ENCODE measurements around the gene GNAZ. TPM values are rescaled to one million over a fixed set of nuclear protein-coding genes. Genes with fewer than 3 reads are reported as not detected.

The GNAZ gene
- total and polyA plus RNA-seq, 2 experiments from 2014 or later = 0.24 to 0.65 TPM

- in situ Hi-C loops (cut with MboI) = no loop called here
- 65 to 67% methylated on average over 8 to 12 of the region's 12 CpGs for WGBS, 2 experiments (ENCODE audit: low coverage in 1 of 2, low lambda C conversion rate in 2 of 2, missing lambda C conversion rate in 2 of 2)
Measured at GRCh38 chr22:23086263-23086662, 15.9 kb downstream of the GNAZ start.

GRCh38 chr22:23086787-23087186 is 16.5 kb downstream of the GNAZ start:
- no peak for DNase-seq
- 82 to 85% methylated on average over 10 of the region's 10 CpGs for WGBS, 2 experiments (ENCODE audit: low coverage in 1 of 2, low lambda C conversion rate in 2 of 2, missing lambda C conversion rate in 2 of 2)
- no peaks in the 10 kb centered on the region for H3K9me2 ChIP-seq (ENCODE audit: insufficient read depth)
- TF ChIP-seq EZH2phosphoT487 (IDR thresholded peaks at IDR 0.05; ENCODE audit: insufficient read depth, low read depth) = no peak
- TF ChIP-seq EZH2 (IDR thresholded peaks at IDR 0.05; ENCODE audit: insufficient read depth, poor library complexity, severe bottlenecking) = no peak
- H3K4me3 ChIP-seq = no peak overlapping the region
- H3K27me3 ChIP-seq (replicated peaks; ENCODE audit: insufficient read depth) = no peaks in the 10 kb centered on the region
- no peaks in the 10 kb centered on the region for H3K9me3 ChIP-seq (ENCODE audit: low read depth)
- no peak overlapping the region for H3K4me2 ChIP-seq (ENCODE audit: unreplicated experiment)
- no peaks in the 10 kb centered on the region for H3F3A ChIP-seq (ENCODE audit: insufficient read depth)
- no peak overlapping the region for H3K27ac ChIP-seq
- H4K20me1 ChIP-seq (ENCODE audit: insufficient read depth) = no peaks in the 10 kb centered on the region
- no peaks in the 10 kb centered on the region for H3K4me1 ChIP-seq (ENCODE audit: insufficient read depth)
- in situ Hi-C loops (cut with MboI) = no loop called here
- H3K79me2 ChIP-seq (ENCODE audit: insufficient read depth) = no peaks in the 10 kb centered on the region
- no peak overlapping the region for H2AFZ ChIP-seq
- no peaks in the 10 kb centered on the region for H3K36me3 ChIP-seq (ENCODE audit: low read depth)
- no peak overlapping the region for H3K9ac ChIP-seq

More at GRCh38 chr22:23086263-23086662, 15.9 kb downstream of the GNAZ start:
- Histone ChIP-seq H3K36me3 (ENCODE audit: low read depth) (no peaks in the 10 kb centered on the region), H3K9ac (no peak overlapping the region), H3K79me2 (ENCODE audit: insufficient read depth) (no peaks in the 10 kb centered on the region), H3K27ac (no peak overlapping the region), H3K4me1 (ENCODE audit: insufficient read depth) (no peaks in the 10 kb centered on the region), H3K9me2 (ENCODE audit: insufficient read depth) (no peaks in the 10 kb centered on the region), H2AFZ (no peak overlapping the region), H3K27me3 (replicated peaks; ENCODE audit: insufficient read depth) (no peaks in the 10 kb centered on the region), H3F3A (ENCODE audit: insufficient read depth) (no peaks in the 10 kb centered on the region), H3K4me2 (ENCODE audit: unreplicated experiment) (no peak overlapping the region), H3K9me3 (ENCODE audit: low read depth) (no peaks in the 10 kb centered on the region), H4K20me1 (ENCODE audit: insufficient read depth) (no peaks in the 10 kb centered on the region), H3K4me3 (no peak overlapping the region)
- TF ChIP-seq EZH2 (IDR thresholded peaks at IDR 0.05; ENCODE audit: insufficient read depth, poor library complexity, severe bottlenecking) (no peak), EZH2phosphoT487 (IDR thresholded peaks at IDR 0.05; ENCODE audit: insufficient read depth, low read depth) (no peak)
- no peak for DNase-seq

- Histone ChIP-seq H3K79me2 (ENCODE audit: insufficient read depth) (no peaks in the 10 kb centered on the region), H3F3A (ENCODE audit: insufficient read depth) (no peaks in the 10 kb centered on the region), H2AFZ (no peak overlapping the region), H3K4me3 (no peak overlapping the region), H3K9me2 (ENCODE audit: insufficient read depth) (no peaks in the 10 kb centered on the region), H3K9ac (no peak overlapping the region), H3K4me1 (ENCODE audit: insufficient read depth) (no peaks in the 10 kb centered on the region), H4K20me1 (ENCODE audit: insufficient read depth) (no peaks in the 10 kb centered on the region), H3K4me2 (ENCODE audit: unreplicated experiment) (no peak overlapping the region), H3K27ac (no peak overlapping the region), H3K9me3 (ENCODE audit: low read depth) (no peaks in the 10 kb centered on the region), H3K27me3 (replicated peaks; ENCODE audit: insufficient read depth) (no peaks in the 10 kb centered on the region), H3K36me3 (ENCODE audit: low read depth) (no peaks in the 10 kb centered on the region)
- no peak for TF ChIP-seq EZH2phosphoT487 (IDR thresholded peaks at IDR 0.05; ENCODE audit: insufficient read depth, low read depth)
- TF ChIP-seq EZH2 (IDR thresholded peaks at IDR 0.05; ENCODE audit: insufficient read depth, poor library complexity, severe bottlenecking) = no peak
- no peak for DNase-seq
- in situ Hi-C loops (cut with MboI) = no loop called here
- WGBS, 2 experiments (ENCODE audit: low coverage in 1 of 2, low lambda C conversion rate in 2 of 2, missing lambda C conversion rate in 2 of 2) = 77 to 80% methylated on average over 8 of the region's 8 CpGs
Measured at GRCh38 chr22:23088199-23088604, 17.9 kb downstream of the GNAZ start.

GRCh38 chr22:23089010-23089409 is 18.7 kb downstream of the GNAZ start:
- no peaks in the 10 kb centered on the region for H3K9me3 ChIP-seq (ENCODE audit: low read depth)
- no peak overlapping the region for H3K27ac ChIP-seq
- no peak for DNase-seq
- H3K27me3 ChIP-seq (replicated peaks; ENCODE audit: insufficient read depth) = no peaks in the 10 kb centered on the region
- TF ChIP-seq EZH2phosphoT487 (IDR thresholded peaks at IDR 0.05; ENCODE audit: insufficient read depth, low read depth) = no peak
- no peak for TF ChIP-seq EZH2 (IDR thresholded peaks at IDR 0.05; ENCODE audit: insufficient read depth, poor library complexity, severe bottlenecking)
- WGBS, 2 experiments (ENCODE audit: low coverage in 1 of 2, low lambda C conversion rate in 2 of 2, missing lambda C conversion rate in 2 of 2) = 78 to 81% methylated on average over 9 to 10 of the region's 10 CpGs
- no peaks in the 10 kb centered on the region for H3K9me2 ChIP-seq (ENCODE audit: insufficient read depth)
- H3K36me3 ChIP-seq (ENCODE audit: low read depth) = no peaks in the 10 kb centered on the region
- H3K4me3 ChIP-seq = no peak overlapping the region
- H3K4me2 ChIP-seq (ENCODE audit: unreplicated experiment) = no peak overlapping the region
- H4K20me1 ChIP-seq (ENCODE audit: insufficient read depth) = no peaks in the 10 kb centered on the region
- no peak overlapping the region for H3K9ac ChIP-seq
- H2AFZ ChIP-seq = no peak overlapping the region
- no peaks in the 10 kb centered on the region for H3F3A ChIP-seq (ENCODE audit: insufficient read depth)
- in situ Hi-C loops (cut with MboI) = no loop called here
- no peaks in the 10 kb centered on the region for H3K79me2 ChIP-seq (ENCODE audit: insufficient read depth)
- no peaks in the 10 kb centered on the region for H3K4me1 ChIP-seq (ENCODE audit: insufficient read depth)
